Keratinocyte (primary cell): ENCODE results near the gene DUSP2. TPM values are rescaled to one million over a fixed set of nuclear protein-coding genes. Genes with fewer than 3 reads are reported as not detected.

Source experiments
- DNase-seq: peaks from one replicate; pipeline ENCODE4 v3.0.0-alpha.2; 2011; ENCODE audit warnings: low read depth, missing footprints, low spot score
- FAIRE-seq: peaks from 2 replicates; lab custom pipeline; 2011; peaks lifted over from hg19 to GRCh38; lab: Jason Lieb, UNC
- H2AFZ ChIP-seq: 2 replicates; pipeline ENCODE4 v1.6.0; 2012; ENCODE audit warnings: low read length, control low read depth, inconsistent platforms; ENCODE audit not compliant: control insufficient read depth
- H3K27ac ChIP-seq: 2 replicates; pipeline ENCODE4 v1.5.1; 2011; ENCODE audit warnings: low read length; ENCODE audit not compliant: control insufficient read depth, insufficient read depth
- H3K27me3 ChIP-seq: 3 replicates; pipeline ENCODE4 v1.6.0; 2011; ENCODE audit warnings: low read length; ENCODE audit not compliant: control insufficient read depth, insufficient read depth; ENCODE audit errors: extremely low read depth
- H3K36me3 ChIP-seq, 2 experiments: 2 replicates in 1 of 2; 3 replicates in 1 of 2; pipeline ENCODE4 v1.5.1; 2011; ENCODE audit warnings: low read length in 2 of 2, mild to moderate bottlenecking in 1 of 2; ENCODE audit not compliant: control insufficient read depth in 2 of 2, insufficient read depth in 2 of 2; ENCODE audit errors: extremely low read depth in 1 of 2
- H3K4me1 ChIP-seq: 3 replicates; pipeline ENCODE4 v1.5.1; 2011; ENCODE audit warnings: low read length; ENCODE audit not compliant: control insufficient read depth, insufficient read depth; ENCODE audit errors: extremely low read depth
- H3K4me2 ChIP-seq: 3 replicates; pipeline ENCODE4 v1.6.0; 2011; ENCODE audit warnings: low read depth, low read length; ENCODE audit not compliant: control insufficient read depth, insufficient read depth; ENCODE audit errors: extremely low read depth
- H3K4me3 ChIP-seq, 3 experiments: fragments of 200-600 bp in 1 of 3; sonication (generic) in 1 of 3; 2 replicates in 2 of 3; 3 replicates in 1 of 3; pipeline ENCODE4 v1.5.1; 2011 to 2016; ENCODE audit warnings: low read length in 3 of 3, mild to moderate bottlenecking in 3 of 3, control low read depth in 2 of 3, inconsistent platforms in 1 of 3, low read depth in 1 of 3, mixed read lengths in 1 of 3, mixed run types in 1 of 3, moderate library complexity in 1 of 3; ENCODE audit not compliant: control insufficient read depth in 2 of 3, insufficient read depth in 2 of 3; ENCODE audit errors: extremely low read depth in 1 of 3
- H3K79me2 ChIP-seq: 2 replicates; pipeline ENCODE4 v1.6.0; 2012; ENCODE audit warnings: low read length; ENCODE audit not compliant: control insufficient read depth, insufficient read depth
- H3K9ac ChIP-seq: 3 replicates; pipeline ENCODE4 v1.6.0; 2011; ENCODE audit warnings: low read length; ENCODE audit not compliant: control insufficient read depth, insufficient read depth; ENCODE audit errors: extremely low read depth
- H3K9me1 ChIP-seq: 3 replicates; pipeline ENCODE4 v1.6.0; 2011; ENCODE audit warnings: low read length; ENCODE audit not compliant: control insufficient read depth, insufficient read depth; ENCODE audit errors: extremely low read depth
- H3K9me3 ChIP-seq: 2 replicates; pipeline ENCODE4 v1.5.1; 2012; ENCODE audit warnings: low read depth, low read length; ENCODE audit not compliant: control insufficient read depth
- H4K20me1 ChIP-seq: 3 replicates; pipeline ENCODE4 v1.6.0; 2011; ENCODE audit warnings: low read length; ENCODE audit not compliant: control insufficient read depth, insufficient read depth; ENCODE audit errors: extremely low read depth
- CTCF ChIP-seq, 3 experiments: IDR thresholded peaks in 1 of 3; conservative IDR thresholded peaks in 1 of 3; optimal IDR thresholded peaks in 1 of 3; 2 replicates in 2 of 3; 3 replicates in 1 of 3; pipeline versions ENCODE3 to v1.5.1; 2011; ENCODE audit warnings: low read length in 3 of 3, mild to moderate bottlenecking in 3 of 3, moderate library complexity in 2 of 3, control low read depth in 1 of 3, inconsistent platforms in 1 of 3; ENCODE audit not compliant: insufficient read depth in 2 of 3; ENCODE audit errors: extremely low read depth in 1 of 3
- EZH2 ChIP-seq: IDR thresholded peaks from one replicate; pipeline ENCODE4 v1.6.1; 2012; ENCODE audit warnings: inconsistent platforms, mild to moderate bottlenecking, low read length, moderate library complexity
- dilution Hi-C: fragments of 300-500 bp; cut with MboI; formaldehyde crosslinking; loops from one replicate; pipeline ENCODE4 v1.7.0; 2020; ENCODE audit warnings: low sequenced_read_pairs; ENCODE audit not compliant: extremely low pct_ligation_motif_present
- polyA plus RNA-seq, 5 experiments: library from polyadenylated mRNA; depleted of rRNA in 3 of 5; stranded (reverse) in 3 of 5; stranded (forward) in 1 of 5; unstranded in 1 of 5; fragments of >200 nt; gene quantifications; 1 replicate in 1 of 5; 2 replicates in 3 of 5; 3 replicates in 1 of 5; pipeline versions ENCODE4 v1.2.1 to v1.2.3, GENCODE V29; 2011 to 2012; ENCODE audit warnings: missing spikeins in 2 of 5, low read depth in 1 of 5, low replicate concordance in 1 of 5

DUSP2 gene
- polyA plus RNA-seq, 1 donor (not counting 4 experiments of a cell fraction or from before 2014, with no cell fraction given), result 1.2 TPM

- H3K9me1 ChIP-seq, result no peaks in the 10 kb centered on the region
- H3K36me3 ChIP-seq, result no peaks in the 10 kb centered on the region
- dilution Hi-C loops, result no loop called here
- TF ChIP-seq CTCF (optimal IDR thresholded peaks at IDR 0.05 in 1 of 3, IDR thresholded peaks at IDR 0.05 in 1 of 3, conservative IDR thresholded peaks at IDR 0.05 in 1 of 3; ENCODE audit: extremely low read depth in 1 of 3, insufficient read depth in 2 of 3, low read length in 3 of 3) (no peak), EZH2 (no peak)
- peaks cover 40% of the 10 kb centered on the region for H3K27me3 ChIP-seq
- H3K9ac ChIP-seq, result no peak overlapping the region
- H3K4me3 ChIP-seq, result no peak overlapping the region
- FAIRE-seq (no peak), DNase-seq (no peak)
- H3K4me1 ChIP-seq, result peaks cover 5% of the 10 kb centered on the region
- H3K79me2 ChIP-seq, result no peaks in the 10 kb centered on the region
- H3K4me2 ChIP-seq, result no peak overlapping the region
- H2AFZ ChIP-seq, result no peak overlapping the region
- H4K20me1 ChIP-seq, result no peaks in the 10 kb centered on the region
- no peaks in the 10 kb centered on the region for H3K9me3 ChIP-seq
- no peak overlapping the region for H3K27ac ChIP-seq
These were observed 30.2 kb downstream of the DUSP2 start for GRCh38 chr2:96114903-96115581.

GRCh38 chr2:96114546-96114902 is 30.7 kb downstream of the DUSP2 start:
- TF ChIP-seq EZH2 (no peak), CTCF (optimal IDR thresholded peaks at IDR 0.05 in 1 of 3, IDR thresholded peaks at IDR 0.05 in 1 of 3, conservative IDR thresholded peaks at IDR 0.05 in 1 of 3; ENCODE audit: extremely low read depth in 1 of 3, insufficient read depth in 2 of 3, low read length in 3 of 3) (no peak)
- no peaks in the 10 kb centered on the region for H3K79me2 ChIP-seq
- H3K4me3 ChIP-seq, result no peak overlapping the region
- FAIRE-seq, result no peak
- no peak overlapping the region for H3K4me2 ChIP-seq
- no peaks in the 10 kb centered on the region for H3K9me3 ChIP-seq
- H2AFZ ChIP-seq, result no peak overlapping the region
- no peak for DNase-seq
- H3K9me1 ChIP-seq, result no peaks in the 10 kb centered on the region
- H3K4me1 ChIP-seq, result peaks cover 5% of the 10 kb centered on the region
- no peak overlapping the region for H3K9ac ChIP-seq
- peaks cover 39% of the 10 kb centered on the region for H3K27me3 ChIP-seq
- dilution Hi-C loops, result no loop called here
- H4K20me1 ChIP-seq, result no peaks in the 10 kb centered on the region
- no peaks in the 10 kb centered on the region for H3K36me3 ChIP-seq
- no peak overlapping the region for H3K27ac ChIP-seq
